ENCODE data around the gene MRPL9.
A peak's percentile ranks its signal among the peaks of the same experiment; 100 is the strongest.

Gene MRPL9

GRCh38 chr1:151762941-151763921 lies at the start of gene MRPL9:
Gene MRPL9, minus strand, starts transcription at chr1:151763496. Its CDS starts 17 bp downstream, at chr1:151763479.
- DNase-seq (ENCODE audit: low read depth in 3 of 3), result peak; percentile 68 to 80 (median 79)

GRCh38 chr1:151811181-151811580 lies 47.9 kb upstream of the MRPL9 start:
- no peak for DNase-seq (ENCODE audit: low read depth in 3 of 3)

DNA sequence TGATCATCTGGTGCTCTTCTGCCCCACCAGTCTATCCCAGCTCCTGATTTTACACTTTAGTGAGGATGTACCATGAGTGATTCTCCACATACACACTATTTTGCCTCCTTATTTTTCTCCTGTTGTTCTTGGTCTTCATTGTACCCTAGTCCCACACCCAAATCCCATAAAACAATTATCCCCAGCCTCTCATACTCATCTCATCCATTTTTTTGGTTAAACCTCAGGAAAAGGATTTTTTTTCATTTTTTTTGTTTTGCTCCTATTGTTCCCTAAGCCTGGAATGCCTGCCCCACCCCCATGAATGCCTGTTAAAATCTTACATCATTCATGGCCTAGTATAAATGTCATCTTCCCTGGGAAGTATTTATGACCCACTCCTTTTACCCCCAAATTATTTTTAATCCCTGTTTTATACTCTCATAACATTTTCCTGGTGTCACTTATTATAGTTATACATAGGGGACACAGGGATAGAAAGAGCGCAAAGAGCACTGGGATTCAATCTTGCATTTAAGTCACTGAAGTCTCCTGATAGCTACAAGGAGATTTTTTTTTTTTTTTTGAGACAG lies 46.8 kb upstream of the MRPL9 start:
- no peak for DNase-seq (ENCODE audit: low read depth in 3 of 3)

GRCh38 chr1:151809290-151809984 lies 46.1 kb upstream of the MRPL9 start:
- DNase-seq (ENCODE audit: low read depth in 3 of 3), result no peak

- no peak for DNase-seq (ENCODE audit: low read depth in 3 of 3)
These were observed 44.5 kb upstream of the MRPL9 start for GRCh38 chr1:151807766-151808165.

GRCh38 chr1:151807131-151807530 lies 43.8 kb upstream of the MRPL9 start:
- DNase-seq (ENCODE audit: low read depth in 3 of 3), result no peak

DNA sequence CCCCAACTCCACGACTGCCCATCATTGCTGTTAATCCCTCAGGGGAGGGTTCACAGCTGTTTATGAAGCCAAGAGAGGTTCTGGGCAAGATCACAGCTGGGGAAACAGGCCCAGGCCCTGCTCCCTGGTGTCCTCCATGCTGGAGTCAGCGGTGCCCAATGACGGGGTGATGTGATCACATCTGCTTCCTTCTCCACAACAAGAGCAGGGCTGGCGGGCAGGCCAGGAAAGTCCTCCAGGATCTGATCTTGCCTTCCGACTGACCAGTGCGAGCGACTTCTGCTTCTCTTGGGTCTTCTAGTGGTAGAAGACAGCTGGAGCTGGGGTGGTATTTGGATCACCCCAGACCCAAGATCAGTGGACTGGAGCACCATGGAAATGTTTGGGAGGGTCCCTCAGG lies 42.9 kb upstream of the MRPL9 start:
- no peak for DNase-seq (ENCODE audit: low read depth in 3 of 3)

GRCh38 chr1:151805066-151805820 lies 41.9 kb upstream of the MRPL9 start, which contains the start of gene LINGO4:
Gene LINGO4, minus strand, starts transcription at chr1:151805419. Its CDS starts 2,715 bp downstream, at chr1:151802704.
- DNase-seq (ENCODE audit: low read depth in 3 of 3), result no peak

DNA sequence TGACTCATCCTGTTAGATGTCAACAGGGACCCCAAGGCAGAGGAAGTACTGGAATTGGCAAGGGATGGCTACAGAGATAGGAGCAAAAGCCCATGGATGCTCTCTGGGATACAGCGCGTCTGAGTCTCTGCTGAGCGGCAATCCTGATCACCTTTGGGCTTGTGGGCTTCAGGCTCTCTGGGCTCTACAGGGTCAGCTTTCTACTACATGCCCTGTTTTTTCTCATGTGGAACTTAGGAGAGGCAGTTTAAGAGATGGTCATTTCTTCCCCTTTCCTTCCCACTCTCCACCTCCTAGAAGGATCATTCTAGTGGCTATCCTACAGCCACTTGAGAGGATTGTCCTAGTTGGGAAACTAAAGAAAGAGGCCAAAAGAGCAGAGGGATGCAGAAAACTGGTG lies 40.6 kb upstream of the MRPL9 start:
- no peak for DNase-seq (ENCODE audit: low read depth in 3 of 3)

DNA sequence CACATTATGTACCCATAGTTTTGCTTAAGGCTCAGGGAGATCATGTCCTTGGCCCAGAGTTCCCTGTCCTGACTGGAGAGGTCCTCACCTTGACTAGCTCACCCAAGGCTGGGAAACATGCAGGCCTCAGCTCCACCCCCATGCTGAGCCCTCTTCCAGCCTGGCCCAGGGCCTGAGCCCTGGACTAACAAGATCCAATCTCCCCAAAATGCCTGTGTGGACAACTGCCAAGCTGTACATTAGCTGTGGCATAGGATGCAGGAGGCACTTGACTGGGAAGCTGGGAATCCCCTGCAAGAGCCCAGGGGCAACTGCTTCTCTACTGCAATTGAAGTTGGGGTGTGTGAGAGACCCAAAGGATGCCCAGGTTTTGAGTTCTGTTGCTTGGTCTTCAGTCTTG lies 39.9 kb upstream of the MRPL9 start:
- DNase-seq (ENCODE audit: low read depth in 3 of 3), result no peak

- no peak for DNase-seq (ENCODE audit: low read depth in 3 of 3)
These were observed 39.1 kb upstream of the MRPL9 start for GRCh38 chr1:151802372-151802771.

DNA sequence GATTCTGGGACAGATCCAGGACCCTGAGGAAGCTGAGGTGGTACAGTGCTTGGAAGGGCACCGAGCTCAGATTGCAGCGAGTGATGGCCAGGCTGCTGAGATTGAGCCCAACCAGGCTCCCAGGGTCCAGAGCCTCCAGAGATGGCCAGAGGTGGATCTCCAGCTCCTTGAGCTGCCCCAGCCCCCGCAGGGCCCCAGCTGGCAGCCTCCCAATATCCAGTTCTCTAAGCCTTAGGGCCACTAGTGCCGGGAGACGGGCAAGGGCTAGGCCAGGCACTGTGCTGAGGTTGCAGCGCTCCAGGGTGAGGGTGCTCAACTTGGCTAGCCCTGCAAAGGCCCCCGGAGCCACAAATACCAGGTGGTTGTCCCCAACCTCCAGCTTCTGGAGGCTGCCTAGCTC lies 38.5 kb upstream of the MRPL9 start:
- DNase-seq (ENCODE audit: low read depth in 3 of 3), result no peak

GRCh38 chr1:151801310-151801820 lies 38.1 kb upstream of the MRPL9 start:
- no peak for DNase-seq (ENCODE audit: low read depth in 3 of 3)

DNA sequence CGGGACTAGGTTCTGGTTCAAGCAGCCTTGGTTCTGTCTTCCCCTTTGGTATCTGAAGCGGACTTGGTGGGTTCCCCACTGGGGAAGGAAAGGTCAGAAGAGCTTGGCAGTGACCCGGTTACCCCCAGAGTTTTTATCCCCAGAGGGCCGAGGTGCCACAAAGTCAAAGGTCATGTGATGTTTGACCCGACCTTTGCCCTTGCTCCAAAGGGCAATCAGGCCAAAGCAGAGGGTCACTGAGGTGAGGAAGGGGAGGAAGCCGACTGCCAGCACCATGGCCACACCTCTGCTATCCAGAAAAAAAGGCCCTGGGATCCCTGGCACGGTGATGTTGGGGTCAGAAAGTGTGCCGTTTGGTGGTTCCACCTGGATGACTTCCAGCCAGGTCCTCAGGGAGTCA lies 37.5 kb upstream of the MRPL9 start:
- DNase-seq (ENCODE audit: low read depth in 3 of 3), result no peak

DNA sequence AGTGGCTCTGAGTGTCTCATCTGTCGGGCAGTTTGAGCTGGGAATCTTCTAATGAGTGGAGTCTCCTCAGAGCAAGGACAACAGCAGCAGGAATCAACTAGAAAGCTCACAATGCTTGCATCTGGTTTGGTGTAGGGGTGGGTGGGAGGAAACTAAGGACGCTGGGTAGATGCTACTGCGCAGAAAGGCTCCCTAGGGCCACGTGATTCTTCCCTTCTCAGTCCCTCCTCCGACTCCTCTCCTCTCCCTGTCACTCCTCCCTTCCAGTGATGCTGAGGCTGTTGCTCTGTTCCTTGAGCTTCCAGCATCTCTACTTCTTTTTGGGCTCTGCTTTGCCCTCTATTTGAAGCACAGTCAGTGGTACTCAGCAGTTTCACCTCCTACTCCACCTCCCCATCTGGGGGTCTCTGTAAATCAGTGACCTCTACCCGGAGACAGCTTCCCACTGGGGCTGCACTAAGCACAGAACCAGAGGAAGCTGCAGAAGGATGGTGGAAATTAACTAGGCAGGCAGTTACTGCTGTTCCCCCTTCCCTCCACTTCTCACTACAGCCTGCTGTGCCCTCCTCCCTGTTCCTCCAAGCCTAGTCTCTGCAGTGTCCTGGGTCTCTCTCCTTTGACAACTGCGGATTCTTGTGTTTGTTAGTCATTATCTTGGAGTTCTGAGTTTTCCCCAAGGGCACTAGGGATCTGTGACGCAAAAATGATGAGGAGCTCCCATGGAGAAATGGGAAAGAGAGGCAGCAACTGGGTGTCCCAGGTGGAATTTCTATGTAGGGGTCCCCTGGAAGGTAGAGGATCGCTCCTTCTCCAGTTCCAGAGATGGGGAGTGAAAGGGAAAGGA lies 36.1 kb upstream of the MRPL9 start:
- no peak for DNase-seq (ENCODE audit: low read depth in 3 of 3)

DNA sequence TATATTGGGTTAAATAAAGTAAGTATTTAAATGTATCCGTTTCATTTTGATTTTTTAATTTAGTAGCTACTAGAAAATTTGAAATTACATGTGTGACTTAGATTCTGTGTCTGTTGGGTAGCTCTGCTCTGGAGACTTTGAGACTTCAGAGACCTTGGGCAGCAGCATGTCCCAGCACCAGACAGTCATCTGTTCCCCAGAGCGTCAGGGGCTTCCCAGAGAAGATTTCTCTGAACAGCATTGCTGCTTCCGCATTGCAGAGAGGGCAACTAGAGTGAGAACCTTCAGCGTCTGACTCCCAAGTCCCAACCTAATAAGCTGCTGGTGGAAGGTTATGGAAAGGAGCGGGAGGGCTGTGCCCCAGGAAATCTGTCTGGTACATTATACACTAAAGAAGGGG lies 35.3 kb upstream of the MRPL9 start:
- no peak for DNase-seq (ENCODE audit: low read depth in 3 of 3)

DNA sequence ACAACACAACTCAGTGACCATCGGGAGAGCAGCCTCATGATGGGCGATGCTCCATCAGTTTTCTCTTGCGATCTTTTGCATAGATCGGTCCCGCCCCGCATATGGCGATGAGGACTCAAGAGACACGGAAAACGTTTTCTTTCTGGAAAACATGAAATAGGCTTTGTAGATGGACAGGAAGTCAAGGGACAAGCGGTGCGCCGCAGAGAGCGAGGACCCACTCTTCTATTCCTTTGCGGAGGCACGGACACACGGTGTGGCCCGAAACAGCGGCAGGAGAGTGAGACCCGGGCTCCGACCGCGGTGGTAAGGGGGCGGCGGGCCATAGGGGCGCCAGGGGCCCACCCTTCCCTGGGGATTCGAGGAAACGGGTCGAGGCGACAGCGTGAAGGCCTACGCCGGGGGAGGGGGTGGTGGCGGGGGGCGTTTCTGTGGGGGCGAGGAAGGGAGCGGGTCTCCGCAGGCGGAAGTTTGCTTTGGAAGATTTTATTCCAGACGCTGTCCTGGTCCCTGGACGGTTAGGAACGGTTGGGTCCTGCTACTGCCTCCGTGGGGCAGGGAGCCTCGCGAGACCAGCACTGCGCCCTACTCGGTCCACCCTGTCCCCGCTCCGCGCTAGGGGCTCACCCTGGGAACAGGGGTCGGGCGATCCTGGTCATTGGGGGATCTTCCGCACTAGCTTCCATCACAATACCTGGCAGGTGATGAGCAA lies 27.8 kb upstream of the MRPL9 start:
- no peak for DNase-seq (ENCODE audit: low read depth in 3 of 3)

DNA sequence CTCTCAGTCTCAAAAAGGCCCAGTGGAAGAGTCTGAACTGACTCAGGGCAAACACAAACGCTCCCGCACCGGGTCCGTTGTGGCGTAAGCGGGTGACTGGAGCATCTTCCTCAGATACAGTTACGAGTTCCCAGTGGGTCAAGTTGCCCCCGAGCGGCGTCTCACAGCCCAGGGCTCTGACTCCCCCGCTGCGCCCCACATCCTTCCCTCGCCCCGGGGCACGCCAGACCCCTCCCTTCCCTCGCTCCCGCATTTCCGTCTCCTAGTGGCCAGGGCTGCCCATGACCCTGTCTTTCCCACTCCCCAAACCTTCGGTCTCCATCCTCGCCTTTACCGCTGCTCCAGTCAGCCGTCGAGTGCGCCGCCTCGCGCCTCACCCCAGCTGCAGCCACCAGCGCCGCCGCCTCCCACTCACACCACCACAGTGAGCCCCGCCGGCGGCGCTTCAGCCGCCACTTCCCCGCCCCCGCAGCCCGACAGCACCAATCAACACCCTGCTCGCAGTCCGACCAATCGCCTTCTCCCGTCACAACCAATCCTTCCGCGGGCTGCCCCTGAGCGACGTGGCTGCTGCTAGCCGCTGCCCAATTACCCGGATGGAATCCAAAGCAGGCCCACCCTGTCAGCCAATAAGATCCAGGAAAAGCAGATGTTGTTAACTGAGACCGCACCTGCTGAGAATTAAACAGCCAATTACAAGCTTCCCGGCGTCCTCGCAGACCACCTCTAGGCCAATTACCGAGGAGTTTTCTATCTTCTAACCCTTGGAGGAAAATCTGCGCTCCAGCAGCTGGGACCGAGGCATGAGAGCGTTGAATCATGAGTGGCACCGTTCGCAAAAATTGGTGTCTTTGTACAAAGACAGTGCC lies 27.0 kb upstream of the MRPL9 start, which contains the start of gene TDRKH:
Gene TDRKH (minus strand): TSS at position 430 of the 869 bp plus-strand sequence. CDS start 7,478 bp downstream, outside the sequence.
- DNase-seq (ENCODE audit: low read depth in 3 of 3), result peak; percentile 97 to 99 (median 99)

DNA sequence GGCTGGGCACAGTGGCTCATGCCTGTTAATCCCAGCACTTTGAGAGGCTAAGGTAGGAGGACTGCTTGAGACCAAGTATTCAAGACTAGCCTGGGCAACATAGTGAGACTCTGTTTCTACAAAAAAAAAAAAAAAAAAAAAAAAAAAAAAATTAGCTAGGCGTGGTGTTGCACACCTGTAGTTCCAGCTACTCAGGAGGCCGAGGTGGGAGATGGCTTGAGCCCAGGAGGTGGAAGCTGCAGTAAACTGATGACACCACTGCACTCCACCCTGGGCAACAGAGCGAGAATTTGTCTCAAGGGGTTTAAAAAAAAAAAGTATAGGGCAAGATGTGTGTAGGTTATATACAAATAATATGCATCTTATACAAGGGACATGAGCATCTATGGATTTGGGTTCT lies 24.4 kb upstream of the MRPL9 start:
- DNase-seq (ENCODE audit: low read depth in 3 of 3), result no peak

Data from stimulated activated CD4-positive, alpha-beta T cell treated with anti-CD3 and anti-CD28 coated beads, TNF-alpha, amount 100 ng/mL, for 48 hours (primary cell).